GM19468 (cell line): ENCODE measurements around the gene ATP2C2.
"Not testable (repeated sequence)": the region's sequence is repeated elsewhere in the genome, so short reads cannot be mapped to it uniquely, and the experiment has no call there.

Experiments
- ATAC-seq: cut with Tn5 transposase; IDR thresholded peaks from one replicate; pipeline ENCODE4 v1.9.1; 2021; ENCODE audit warnings: mild to moderate bottlenecking, moderate library complexity, moderate number of reproducible peaks; ENCODE audit not compliant: unreplicated experiment; ENCODE audit errors: extremely low read depth

Gene ATP2C2

DNA sequence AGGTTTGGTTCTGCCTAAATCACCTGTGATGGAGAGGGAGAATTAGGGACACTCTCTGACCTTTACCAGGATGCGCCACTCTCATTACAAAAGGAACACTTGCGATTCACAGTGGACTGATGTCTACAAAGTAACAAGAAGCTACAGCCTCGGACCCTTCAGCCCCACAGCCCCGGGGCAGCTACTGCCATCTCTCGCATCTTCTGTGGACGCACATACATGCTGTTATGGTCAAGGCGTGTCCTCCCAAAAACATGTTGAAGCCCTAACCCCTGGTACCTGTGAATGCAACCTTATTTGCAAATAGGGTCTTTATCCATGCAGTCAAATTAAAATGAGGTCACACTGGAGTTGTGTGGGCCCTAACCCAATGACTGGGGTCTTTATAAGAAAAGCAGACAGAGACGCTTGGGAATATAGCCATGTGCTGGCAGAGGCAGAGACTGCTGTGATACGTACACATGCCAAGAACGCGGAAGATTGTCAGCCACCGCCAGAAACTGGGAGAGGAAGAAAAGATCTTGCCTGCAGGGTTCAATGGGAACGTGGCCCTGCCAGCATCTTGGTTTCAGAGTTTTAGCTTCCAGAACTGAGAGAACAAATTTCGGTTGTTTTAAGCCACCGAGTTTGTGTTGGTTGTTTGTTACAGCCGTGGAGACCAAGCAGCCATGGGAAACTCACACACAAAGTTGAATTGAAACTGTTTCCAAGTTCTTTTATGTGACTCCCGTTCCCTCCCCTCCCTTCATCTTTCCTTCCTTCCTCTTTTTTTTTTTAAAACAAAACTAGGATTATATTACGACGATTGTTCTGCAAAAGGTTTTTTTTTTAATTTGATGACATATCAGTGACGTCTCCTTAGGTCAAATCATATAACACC, 23.1 kb downstream of the ATP2C2 start:
- no peak for ATAC-seq

DNA sequence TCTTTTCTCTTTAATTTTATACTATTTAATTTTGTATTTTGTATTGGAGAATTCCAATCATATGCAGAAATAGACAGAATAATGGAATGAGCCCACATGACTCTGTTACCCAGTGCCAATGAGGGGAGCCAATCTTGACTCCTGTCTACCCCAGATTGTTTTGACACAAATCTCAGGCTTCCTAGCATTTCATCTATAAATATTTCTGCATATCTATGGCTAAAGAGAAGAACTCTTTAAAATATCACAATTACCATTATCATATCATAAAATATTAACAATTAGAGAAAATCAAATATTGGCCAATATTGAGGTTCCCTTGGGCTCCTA, 23.7 kb downstream of the ATP2C2 start:
- no peak for ATAC-seq

DNA sequence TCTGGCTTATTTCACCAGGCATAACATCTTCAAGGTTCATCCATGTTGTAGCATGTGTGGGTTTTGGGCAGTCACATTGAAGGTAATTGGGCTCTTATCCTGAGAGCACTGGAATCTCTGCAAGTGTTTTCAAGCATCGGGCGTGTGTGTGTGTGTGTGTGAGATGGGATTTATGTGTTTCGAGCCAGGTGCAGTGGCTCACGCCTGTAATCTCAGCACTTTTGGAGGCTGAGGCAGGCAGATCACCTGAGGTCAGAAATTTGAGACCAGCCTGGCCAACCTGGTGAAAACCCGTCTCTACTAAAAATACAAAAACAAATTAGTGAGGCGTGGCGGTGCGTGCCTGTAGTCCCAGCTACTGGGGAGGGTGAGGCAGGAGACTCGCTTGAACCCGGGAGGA, 27.7 kb downstream of the ATP2C2 start:
- ATAC-seq: not testable (repeated sequence)

DNA sequence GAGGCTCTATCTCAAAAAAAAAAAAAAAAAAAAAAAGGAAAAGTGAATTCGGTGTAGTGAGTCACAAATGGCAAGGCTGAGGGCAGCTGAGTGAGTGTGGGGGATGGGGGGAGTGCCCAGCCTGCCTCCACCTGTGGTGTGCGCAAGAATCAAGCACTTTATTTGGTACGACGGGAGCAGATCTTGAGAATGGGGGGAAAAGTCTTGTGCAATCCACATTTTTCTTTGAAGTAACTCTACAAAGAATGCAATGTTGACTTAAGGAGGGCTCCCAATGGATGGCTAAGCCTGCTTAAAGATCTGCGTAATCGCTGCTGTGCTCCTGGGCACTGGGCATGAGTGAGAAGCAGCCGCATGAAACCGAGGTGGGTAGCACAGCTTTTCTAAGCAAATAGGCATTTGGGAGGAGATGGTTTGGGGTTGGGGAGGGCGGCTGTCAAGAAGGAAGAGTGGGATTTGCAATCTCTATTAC, 28.2 kb downstream of the ATP2C2 start:
- ATAC-seq: no peak

DNA sequence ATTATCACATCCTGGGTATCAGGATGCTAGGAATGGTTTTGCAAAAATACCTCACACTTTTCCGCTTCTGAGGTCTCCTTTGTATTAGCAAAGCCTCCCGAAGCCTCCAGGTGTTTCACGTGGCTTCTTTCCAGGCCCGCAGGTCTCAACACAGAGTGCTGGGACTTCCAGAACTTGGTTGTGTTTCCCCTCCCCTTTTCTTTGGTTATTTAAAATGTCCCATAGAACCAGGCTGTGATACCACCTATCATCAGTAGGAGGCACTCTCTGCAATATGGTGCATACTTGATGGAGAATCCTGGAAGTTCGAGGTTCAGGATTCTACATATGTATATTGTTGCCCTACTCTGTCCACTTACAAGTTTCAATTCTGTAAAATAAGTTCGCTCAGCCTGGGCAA, 28.8 kb downstream of the ATP2C2 start:
- ATAC-seq: no peak

DNA sequence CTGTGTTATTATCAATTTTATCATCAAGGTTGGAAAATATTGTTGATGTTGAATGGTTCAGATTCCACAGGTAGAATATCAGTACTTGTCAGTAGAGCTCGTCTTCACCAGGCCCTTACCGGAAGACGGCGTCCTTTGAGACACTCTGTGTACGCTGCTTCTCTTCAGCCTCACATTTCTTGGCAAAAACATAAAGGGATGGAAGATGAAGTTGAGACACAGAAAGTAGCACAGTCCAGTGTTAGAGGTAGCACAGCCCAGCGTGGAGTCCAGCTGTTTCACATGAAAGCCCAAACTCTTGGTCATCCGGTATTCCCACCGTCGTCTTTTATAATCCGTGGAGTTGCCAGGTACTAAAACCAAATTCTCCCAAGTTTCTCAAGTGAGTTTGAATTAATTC, 30.4 kb downstream of the ATP2C2 start:
- no peak for ATAC-seq

DNA sequence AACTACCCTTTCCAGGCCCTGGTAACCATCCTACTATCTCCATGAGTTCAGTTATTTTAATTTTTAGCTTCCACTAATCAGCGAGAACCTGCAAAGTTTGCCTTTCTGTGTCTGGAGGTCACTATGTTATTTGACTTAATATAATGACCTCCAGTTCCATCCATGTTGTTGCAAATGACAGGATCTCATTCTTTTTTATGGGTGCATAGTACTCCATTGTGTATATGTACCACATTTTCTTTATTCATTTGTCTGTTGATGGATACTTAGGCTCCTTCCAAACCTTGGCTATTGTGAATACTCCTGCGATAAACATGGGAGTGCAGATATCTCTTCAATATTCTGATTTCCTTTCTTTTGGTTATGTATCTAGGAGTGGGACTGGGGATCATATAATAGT, 31.6 kb downstream of the ATP2C2 start:
- ATAC-seq: not testable (repeated sequence)

DNA sequence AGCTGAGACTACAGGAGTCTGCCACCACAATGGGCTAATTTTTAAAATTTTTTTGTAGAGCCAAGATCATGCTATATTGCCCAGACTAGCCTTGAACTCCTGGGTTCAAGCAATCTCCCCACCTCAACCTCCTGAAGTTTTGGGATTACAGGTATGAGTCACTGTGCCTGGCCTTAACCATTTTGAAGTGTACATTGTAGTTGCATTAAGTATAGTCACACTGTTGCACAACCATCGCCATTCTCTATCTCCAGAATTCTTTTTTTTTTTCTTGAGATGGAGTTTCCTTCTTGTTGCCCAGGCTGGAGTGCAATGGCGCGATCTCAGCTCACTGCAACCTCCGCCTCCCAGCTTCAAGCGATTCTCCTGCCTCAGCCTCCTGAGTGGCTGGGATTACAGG, 35.1 kb downstream of the ATP2C2 start:
- ATAC-seq: not testable (repeated sequence)

DNA sequence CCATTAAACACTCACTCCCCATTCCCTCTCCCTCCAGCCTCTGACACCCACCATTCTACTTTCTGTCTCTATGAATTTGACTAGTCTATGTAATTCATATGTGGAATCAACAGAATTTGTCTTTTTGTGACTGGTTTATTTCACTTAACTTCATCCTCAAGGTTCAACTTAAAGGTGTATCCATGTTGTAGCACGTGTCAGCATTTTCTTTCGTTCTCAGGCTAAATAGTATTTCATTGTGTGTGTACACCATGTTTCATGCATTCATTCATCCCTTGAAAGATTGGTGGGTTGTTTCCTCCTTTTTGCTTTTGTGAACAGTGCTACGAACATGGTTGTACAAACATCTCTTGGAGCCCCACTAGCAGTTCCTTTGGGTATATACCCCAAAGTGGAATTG, 36.0 kb downstream of the ATP2C2 start:
- ATAC-seq: no peak

DNA sequence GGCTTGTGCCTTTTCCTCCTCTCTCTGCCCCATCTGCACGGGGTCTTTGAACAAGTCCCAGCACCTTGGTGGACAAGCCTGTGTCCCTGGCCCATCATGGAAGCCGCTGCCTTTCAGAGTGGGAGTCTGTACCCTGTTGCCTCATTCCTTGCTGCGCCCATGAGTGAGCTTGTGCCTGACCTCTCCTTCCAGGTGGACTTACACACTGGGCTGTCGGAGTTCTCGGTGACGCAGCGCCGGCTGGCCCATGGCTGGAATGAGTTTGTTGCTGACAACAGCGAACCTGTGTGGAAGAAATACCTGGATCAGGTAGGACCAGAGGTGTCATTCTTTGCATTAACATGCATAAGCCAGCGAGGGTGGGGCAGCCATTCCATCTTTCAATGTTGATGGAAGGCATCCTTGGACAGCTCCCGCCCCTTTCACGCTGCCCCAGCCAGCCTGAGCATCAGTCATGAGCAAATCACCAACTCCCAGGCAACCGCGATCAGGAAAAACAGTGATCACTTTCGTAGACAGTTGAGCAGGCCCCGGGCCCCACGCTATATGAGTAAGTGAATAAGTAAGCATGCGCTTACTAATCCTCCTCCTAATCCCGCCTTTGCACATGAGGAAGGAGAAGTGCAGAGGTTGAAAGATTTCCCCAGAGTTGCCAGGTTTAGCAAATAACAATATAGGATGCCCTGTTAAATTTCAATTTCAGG, 36.8 kb downstream of the ATP2C2 start:
- ATAC-seq: no peak

DNA sequence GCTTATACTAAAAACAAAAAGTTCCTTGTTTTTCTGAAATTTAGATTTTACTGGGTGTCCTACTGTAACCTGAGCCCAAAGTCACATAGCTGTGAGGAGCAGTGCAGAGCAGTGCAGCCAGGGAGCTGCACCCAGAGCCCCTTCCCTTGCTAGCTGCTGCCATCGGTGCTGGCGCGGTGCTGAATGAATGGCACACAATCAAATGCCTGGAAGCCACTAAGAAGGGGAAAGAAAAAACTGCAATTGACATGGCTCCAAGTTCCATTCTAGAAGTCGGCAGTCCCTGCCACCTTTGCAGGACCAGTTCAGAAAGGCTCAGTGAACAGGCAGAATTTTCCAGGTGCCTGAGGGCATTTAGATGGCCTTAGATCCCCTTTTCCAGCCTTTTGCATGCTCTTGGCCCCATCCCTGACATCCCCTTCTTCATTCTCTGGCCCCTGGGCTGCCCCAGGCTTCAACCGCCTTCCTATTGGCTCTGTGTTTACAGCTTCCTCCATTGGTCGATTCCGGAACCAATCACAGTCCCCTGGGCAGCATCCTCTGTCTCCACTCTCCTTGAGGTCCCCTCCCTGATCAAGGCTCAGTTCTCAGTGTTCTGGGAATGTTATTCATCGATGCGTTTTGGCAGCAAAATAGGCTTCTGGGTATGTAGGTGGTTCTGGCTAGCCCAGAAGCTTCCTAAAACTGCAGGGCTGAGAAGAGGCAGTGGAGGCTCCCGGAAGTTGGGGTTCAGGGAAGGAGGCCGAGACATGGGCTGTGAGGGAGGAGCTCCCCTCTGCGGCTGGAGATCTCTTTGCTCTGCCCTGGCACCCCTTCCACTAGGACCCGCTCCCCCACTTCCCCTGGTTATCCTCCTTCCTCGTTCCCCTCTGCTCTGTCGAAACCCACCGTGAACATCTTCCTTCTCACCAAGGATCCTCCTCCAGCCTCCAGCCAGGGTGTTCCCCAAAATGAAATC, 37.9 kb downstream of the ATP2C2 start:
- no peak for ATAC-seq

DNA sequence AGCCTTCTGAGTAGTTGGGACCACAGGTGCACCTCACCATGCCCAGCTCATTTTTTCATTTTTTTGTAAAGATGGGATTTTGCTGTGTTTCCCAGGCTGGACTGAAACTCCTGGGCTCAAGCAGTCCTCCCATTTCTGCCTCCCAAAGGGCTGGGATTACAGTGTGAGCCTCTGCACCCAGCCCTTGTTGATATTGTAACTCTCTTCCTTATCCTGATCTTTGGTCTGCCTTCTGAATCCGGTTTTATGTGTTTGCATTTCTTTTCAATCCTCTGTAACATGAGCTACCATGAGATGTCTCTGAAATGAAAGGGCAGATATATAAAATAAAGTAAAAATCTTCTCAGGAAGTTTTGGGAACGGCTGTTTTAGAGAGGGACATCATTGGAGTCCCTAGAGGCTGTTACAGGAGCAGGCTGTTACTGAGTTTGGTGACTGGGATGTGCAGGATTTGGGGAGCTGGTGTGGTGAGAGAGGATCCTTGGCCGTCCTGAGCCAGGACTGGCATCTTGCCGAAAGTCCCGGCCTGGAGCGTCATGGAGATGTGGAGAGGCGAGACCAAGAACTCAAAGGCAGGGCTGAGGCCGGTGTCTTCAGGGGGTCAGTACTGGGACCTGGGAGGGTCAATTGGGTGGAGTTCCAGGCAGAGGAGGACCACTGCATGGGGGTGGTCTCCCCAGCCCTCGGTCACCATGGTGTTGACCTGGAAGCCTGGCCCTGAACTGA, 39.4 kb downstream of the ATP2C2 start:
- ATAC-seq: no peak

DNA sequence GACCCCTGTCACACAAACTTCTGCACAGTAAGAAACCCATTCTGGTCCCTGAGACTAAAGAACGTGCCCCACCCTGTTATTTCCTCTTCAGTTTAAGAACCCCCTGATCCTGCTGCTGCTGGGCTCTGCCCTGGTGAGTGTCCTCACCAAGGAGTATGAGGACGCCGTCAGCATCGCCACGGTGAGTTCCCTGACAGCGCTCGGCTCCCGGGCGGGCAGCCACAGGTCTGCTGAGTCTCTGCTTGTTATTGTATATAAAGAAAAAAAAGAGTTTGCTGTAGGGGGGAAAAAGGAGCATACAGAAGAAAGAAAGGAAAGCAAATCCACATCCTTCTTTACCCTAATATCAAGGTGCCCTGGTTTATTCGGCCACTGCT, 40.0 kb downstream of the ATP2C2 start:
- ATAC-seq: no peak

DNA sequence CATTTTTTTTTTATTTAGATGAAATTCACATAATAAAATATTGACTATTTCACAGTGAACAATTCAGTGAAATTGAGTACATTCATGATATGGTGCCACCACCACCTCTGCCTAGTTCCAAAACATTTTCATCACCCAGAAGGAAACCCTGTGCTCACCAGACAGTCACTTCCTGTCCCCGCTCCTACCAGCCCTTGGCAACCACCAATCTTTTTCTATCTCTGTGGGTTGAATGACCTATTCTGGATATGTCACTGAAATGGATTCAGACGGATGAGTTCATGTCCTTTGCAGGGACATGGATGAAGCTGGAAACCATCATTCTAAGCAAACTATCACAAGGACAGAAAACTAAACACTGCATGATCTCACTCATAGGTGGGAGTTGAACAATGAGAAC, 40.5 kb downstream of the ATP2C2 start:
- ATAC-seq: no peak

DNA sequence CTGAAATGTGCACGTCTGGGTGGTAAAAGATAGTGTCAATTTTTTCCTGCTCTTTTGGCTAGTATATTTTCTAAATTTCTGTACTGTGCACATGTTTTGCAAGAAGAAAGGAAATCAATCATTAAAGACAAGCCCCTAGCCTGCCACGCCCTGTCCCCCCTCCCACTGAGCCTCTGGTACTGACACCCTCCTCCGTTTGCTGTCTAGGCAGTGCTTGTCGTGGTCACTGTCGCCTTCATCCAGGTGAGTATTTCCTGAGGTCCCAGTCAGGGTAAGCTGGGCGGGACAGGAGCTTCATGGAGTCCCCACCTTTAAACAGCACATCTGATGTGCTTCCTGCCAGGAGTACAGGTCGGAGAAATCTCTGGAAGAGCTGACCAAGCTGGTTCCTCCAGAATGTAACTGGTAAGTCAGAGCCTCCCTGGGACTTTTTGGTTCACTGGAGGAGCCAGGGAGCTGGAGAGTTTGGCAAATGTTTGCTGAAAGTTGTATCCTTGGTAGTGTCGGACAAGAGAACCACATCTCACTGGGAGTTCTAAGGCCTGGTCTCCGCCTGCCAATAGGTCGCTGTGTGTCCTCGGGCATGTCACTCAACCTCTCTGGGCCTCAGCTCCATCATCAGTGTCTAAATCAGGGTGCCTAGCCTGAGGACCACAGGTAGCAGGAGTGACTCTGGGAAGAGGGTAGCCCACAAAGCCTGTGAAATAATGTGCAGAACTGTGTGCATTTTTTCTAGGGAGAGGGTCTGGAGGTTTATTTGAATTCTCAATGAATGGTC, 42.2 kb downstream of the ATP2C2 start:
- ATAC-seq: no peak

DNA sequence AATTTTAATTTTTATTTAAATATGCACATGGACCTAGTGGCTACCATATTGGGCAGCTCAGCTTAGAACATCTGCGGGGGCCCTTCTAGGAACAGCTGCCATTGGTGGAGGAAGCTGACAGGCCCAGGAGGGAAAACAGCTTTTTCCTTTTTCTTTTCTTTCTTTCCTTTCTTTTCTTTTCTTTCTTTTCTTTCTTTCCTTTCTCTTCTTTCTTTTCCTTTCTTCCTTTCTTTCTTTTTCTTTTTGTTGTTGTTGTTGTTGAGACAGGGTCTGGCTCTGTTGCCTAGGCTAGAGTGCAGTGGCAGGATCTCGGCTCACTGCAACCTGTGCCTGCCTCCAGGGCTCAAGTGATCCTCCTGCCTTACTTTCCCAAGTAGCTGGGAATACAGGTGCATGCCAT, 43.4 kb downstream of the ATP2C2 start:
- ATAC-seq: no peak

DNA sequence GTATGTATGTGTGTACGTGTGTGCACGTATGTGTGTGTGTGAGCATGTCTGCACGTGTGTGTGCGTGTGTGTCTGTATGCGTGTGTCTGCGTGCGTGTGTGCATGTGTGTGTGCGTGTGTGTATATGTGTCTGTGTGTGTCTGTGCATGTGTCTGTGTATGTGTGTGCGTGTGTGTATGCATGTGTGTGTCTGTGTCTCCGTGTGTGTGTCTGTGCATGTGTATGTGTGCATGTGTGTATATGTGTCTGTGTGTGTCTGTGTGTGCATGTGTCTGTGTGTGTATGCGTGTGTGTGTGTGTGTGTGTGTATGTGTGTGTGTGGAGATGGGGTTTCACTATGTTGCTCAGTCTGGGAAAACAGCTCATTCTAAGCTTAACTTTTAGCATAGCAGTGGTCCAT, 43.9 kb downstream of the ATP2C2 start:
- ATAC-seq: no peak

DNA sequence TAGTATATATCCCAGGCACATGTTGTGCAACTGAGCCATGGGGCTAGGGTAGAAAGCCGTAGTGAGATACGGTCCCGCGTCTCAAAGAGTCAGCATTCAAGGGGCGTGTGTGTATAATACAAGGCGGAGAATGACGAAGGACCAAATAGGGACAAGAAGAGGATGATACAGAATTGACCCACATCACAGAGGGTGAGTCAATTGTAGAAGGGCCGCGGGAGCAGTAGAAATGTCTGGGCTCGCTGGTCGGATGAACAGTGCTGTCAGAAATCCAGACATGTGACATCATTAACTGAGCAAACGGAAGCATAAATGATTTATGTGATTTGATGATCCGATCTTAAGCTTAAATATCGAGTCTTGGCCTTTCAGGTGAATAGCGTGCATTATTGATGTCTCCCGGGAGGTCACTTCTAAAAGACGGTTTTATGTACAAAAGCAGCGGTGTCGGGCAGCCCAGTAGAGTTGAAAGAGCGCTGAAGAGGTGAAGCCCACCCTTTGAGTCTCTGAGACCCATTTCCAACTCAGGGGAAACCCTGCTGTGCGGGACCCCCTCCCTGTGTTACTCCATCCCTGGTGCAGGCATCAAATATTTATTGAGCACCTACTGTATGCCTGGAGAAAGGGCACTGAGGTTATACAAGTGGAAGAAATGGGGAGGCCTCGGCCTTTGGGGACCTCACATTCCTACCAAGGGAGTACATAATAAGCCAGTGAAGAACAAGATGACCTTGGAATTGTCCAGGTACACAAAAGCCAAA, 45.1 kb downstream of the ATP2C2 start:
- ATAC-seq: no peak
